ENCODE measurements around the gene FAM163B. TPM values are rescaled to one million over a fixed set of nuclear protein-coding genes. Genes with fewer than 3 reads are reported as not detected.

The FAM163B gene
- total and polyA plus RNA-seq, 2 donors from 2014 or later: 0.54 TPM; not detected in 1

GRCh38 chr9:133578524-133579441, 30.4 kb downstream of the FAM163B start:
- H3K9me3 ChIP-seq (ENCODE audit: control insufficient read depth in 2 of 3, insufficient read depth in 1 of 3, low read length in 3 of 3): no peaks in the 10 kb centered on the region
- H3K4me1 ChIP-seq (ENCODE audit: control insufficient read depth in 2 of 3, insufficient read depth in 2 of 3, low read depth in 1 of 3, low read length in 3 of 3): peaks cover 0 to 2% (median 0%) of the 10 kb centered on the region in 3 donors
- peaks cover 3% of the 10 kb centered on the region for H3K27me3 ChIP-seq (ENCODE audit: control insufficient read depth, insufficient read depth, low read length)
- intact Hi-C loops (cut with DNase I): no loop called here
- peak in 4 of 5 donors; percentile 53 to 74 (median 57) for DNase-seq
- no peak for FAIRE-seq
- H3K36me3 ChIP-seq (ENCODE audit: control insufficient read depth in 2 of 3, insufficient read depth in 3 of 3, low read length in 3 of 3): no peaks in the 10 kb centered on the region
- no peak for TF ChIP-seq CTCF (IDR thresholded peaks at IDR 0.05; ENCODE audit: borderline replicate concordance, extremely low read depth, insufficient read depth)
- H3K4me3 ChIP-seq (ENCODE audit: low read length in 3 of 3): no peak overlapping the region
- H3K27ac ChIP-seq (ENCODE audit: low read depth in 2 of 2, low read length in 2 of 2): no peak overlapping the region
- H3K9ac ChIP-seq (ENCODE audit: low read length in 3 of 3): no peak overlapping the region

- DNase-seq: no peak
- H3K4me1 ChIP-seq (ENCODE audit: control insufficient read depth in 2 of 3, insufficient read depth in 2 of 3, low read depth in 1 of 3, low read length in 3 of 3): peaks cover 0 to 2% (median 0%) of the 10 kb centered on the region in 3 donors
- no peaks in the 10 kb centered on the region for H3K9me3 ChIP-seq (ENCODE audit: control insufficient read depth in 2 of 3, insufficient read depth in 1 of 3, low read length in 3 of 3)
- no peak for TF ChIP-seq CTCF (IDR thresholded peaks at IDR 0.05; ENCODE audit: borderline replicate concordance, extremely low read depth, insufficient read depth)
- no peak overlapping the region for H3K4me3 ChIP-seq (ENCODE audit: low read length in 3 of 3)
- intact Hi-C loops (cut with DNase I): no loop called here
- no peak overlapping the region for H3K27ac ChIP-seq (ENCODE audit: low read depth in 2 of 2, low read length in 2 of 2)
- no peak for FAIRE-seq
- H3K9ac ChIP-seq (ENCODE audit: low read length in 3 of 3): no peak overlapping the region
- H3K27me3 ChIP-seq (ENCODE audit: control insufficient read depth, insufficient read depth, low read length): peaks cover 3% of the 10 kb centered on the region
- no peaks in the 10 kb centered on the region for H3K36me3 ChIP-seq (ENCODE audit: control insufficient read depth in 2 of 3, insufficient read depth in 3 of 3, low read length in 3 of 3)
Measured at GRCh38 chr9:133577737-133578112, 31.5 kb downstream of the FAM163B start.

- DNase-seq (peak in 3 of 5 donors; percentile 21 to 59 (median 47)), FAIRE-seq (no peak)
- Histone ChIP-seq H3K9ac (ENCODE audit: low read length in 3 of 3) (no peak overlapping the region), H3K9me3 (ENCODE audit: control insufficient read depth in 2 of 3, insufficient read depth in 1 of 3, low read length in 3 of 3) (no peaks in the 10 kb centered on the region), H3K27me3 (ENCODE audit: control insufficient read depth, insufficient read depth, low read length) (peaks cover 3% of the 10 kb centered on the region), H3K4me1 (ENCODE audit: control insufficient read depth in 2 of 3, insufficient read depth in 2 of 3, low read depth in 1 of 3, low read length in 3 of 3) (peaks cover 0 to 2% (median 0%) of the 10 kb centered on the region in 3 donors), H3K4me3 (ENCODE audit: low read length in 3 of 3) (no peak overlapping the region), H3K27ac (ENCODE audit: low read depth in 2 of 2, low read length in 2 of 2) (peak overlapping the region in 1 of 2 donors; percentile 17), H3K36me3 (ENCODE audit: control insufficient read depth in 2 of 3, insufficient read depth in 3 of 3, low read length in 3 of 3) (no peaks in the 10 kb centered on the region)
- TF ChIP-seq CTCF (IDR thresholded peaks at IDR 0.05; ENCODE audit: borderline replicate concordance, extremely low read depth, insufficient read depth): no peak
- intact Hi-C loops (cut with DNase I): no loop called here
Measured at GRCh38 chr9:133576875-133577736, 32.1 kb downstream of the FAM163B start.

Measured in kidney (tissue), 14 donors.